Measurements from ENCODE around the gene SMARCAD1.

Gene SMARCAD1
- 36.6 to 46.0 (median 44.5) reads per million in 3 donors for total RNA-seq

DNA sequence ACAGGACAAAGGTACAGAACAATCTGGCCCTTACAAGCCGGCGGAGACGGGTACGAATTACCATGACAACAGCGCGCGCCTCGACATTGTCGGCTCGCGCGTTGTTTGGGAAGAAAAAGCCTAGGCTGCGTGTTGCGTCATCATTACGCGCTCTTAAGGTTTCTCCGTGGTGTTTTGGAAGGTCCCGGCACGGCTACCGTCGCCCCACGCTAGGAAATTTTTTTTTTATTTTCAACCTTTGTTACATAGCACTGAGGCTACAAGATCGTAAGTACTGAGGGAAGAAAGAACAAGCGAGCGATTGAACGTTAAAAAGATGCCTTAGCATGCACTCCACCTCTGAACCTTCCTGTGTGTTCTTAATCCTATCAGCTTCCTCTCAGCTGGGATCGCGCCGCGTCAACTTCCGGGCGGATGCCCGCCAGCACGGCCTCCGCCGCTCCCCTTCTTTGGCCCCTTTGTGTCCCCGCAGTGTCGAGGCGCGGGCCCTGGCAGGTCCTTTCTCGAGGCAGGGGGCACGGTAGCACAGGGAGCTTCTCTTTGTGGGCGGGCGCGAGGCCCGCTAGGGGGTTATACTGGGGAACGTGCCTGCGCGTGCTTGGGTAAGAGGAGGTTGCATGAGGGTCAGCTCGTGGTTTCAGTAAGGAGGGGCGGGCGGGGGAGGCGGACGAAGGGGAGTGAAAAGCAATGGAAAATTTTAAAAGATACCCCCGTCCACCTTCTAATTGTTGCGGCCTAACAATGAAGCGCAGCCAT, at the start of gene SMARCAD1:
SMARCAD1 (plus strand) TSS at position 397 of the 756 bp plus-strand sequence. CDS start 530 bp downstream, outside the sequence.
- Histone ChIP-seq H3K27ac (ENCODE audit: insufficient read depth, low read length, poor library complexity, severe bottlenecking) (peak within 1 kb of the TSS; percentile 88), H3K4me1 (ENCODE audit: control insufficient read depth, insufficient read depth, low read length, poor library complexity, severe bottlenecking) (no peaks in the 10 kb centered on the region), H3K4me3 (ENCODE audit: insufficient read depth, low read depth, low read length, poor library complexity, severe bottlenecking) (peak within 1 kb of the TSS; percentile 92), H3K36me3 (ENCODE audit: control insufficient read depth, insufficient read depth, low read length) (peaks cover 6% of the 10 kb centered on the region), H3K27me3 (replicated peaks; ENCODE audit: control insufficient read depth, insufficient read depth, low read length, poor library complexity, severe bottlenecking) (no peaks in the 10 kb centered on the region), H3K9me3 (ENCODE audit: control insufficient read depth, low read length) (no peaks in the 10 kb centered on the region)
- DNase-seq, result peak; percentile 66 to 79 (median 70)

GRCh38 chr4:94158883-94159282, 48.8 kb upstream of the SMARCAD1 start:
- no peak for DNase-seq
- no peaks in the 10 kb centered on the region for H3K36me3 ChIP-seq (ENCODE audit: control insufficient read depth, insufficient read depth, low read length)
- no peaks in the 10 kb centered on the region for H3K27me3 ChIP-seq (replicated peaks; ENCODE audit: control insufficient read depth, insufficient read depth, low read length, poor library complexity, severe bottlenecking)
- no peak overlapping the region for H3K4me3 ChIP-seq (ENCODE audit: insufficient read depth, low read depth, low read length, poor library complexity, severe bottlenecking)
- no peaks in the 10 kb centered on the region for H3K4me1 ChIP-seq (ENCODE audit: control insufficient read depth, insufficient read depth, low read length, poor library complexity, severe bottlenecking)
- H3K9me3 ChIP-seq (ENCODE audit: control insufficient read depth, low read length), result no peaks in the 10 kb centered on the region
- no peak overlapping the region for H3K27ac ChIP-seq (ENCODE audit: insufficient read depth, low read length, poor library complexity, severe bottlenecking)

DNA sequence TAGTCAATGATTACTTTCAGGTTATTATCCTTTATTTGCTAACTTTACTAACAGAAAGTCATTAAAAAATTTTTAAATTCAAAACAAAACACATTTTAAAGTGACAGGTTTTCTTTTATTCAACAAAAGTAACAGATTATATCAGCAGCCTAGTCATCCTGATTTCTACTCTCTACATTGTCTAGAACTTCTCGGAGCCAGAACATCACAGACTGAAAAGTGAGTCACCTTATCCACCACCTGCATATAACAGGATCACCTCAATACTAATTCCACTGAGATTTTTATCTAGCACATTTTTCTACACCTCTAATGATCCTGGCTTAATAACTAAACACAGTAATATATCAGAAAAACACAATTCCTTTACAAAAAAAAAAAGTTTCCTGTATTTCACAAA, 47.9 kb upstream of the SMARCAD1 start:
- DNase-seq, result no peak
- Histone ChIP-seq H3K27me3 (replicated peaks; ENCODE audit: control insufficient read depth, insufficient read depth, low read length, poor library complexity, severe bottlenecking) (no peaks in the 10 kb centered on the region), H3K9me3 (ENCODE audit: control insufficient read depth, low read length) (no peaks in the 10 kb centered on the region), H3K36me3 (ENCODE audit: control insufficient read depth, insufficient read depth, low read length) (no peaks in the 10 kb centered on the region), H3K4me3 (ENCODE audit: insufficient read depth, low read depth, low read length, poor library complexity, severe bottlenecking) (no peak overlapping the region), H3K4me1 (ENCODE audit: control insufficient read depth, insufficient read depth, low read length, poor library complexity, severe bottlenecking) (no peaks in the 10 kb centered on the region), H3K27ac (ENCODE audit: insufficient read depth, low read length, poor library complexity, severe bottlenecking) (no peak overlapping the region)

- DNase-seq, result no peak
- Histone ChIP-seq H3K27me3 (replicated peaks; ENCODE audit: control insufficient read depth, insufficient read depth, low read length, poor library complexity, severe bottlenecking) (no peaks in the 10 kb centered on the region), H3K4me3 (ENCODE audit: insufficient read depth, low read depth, low read length, poor library complexity, severe bottlenecking) (no peak overlapping the region), H3K27ac (ENCODE audit: insufficient read depth, low read length, poor library complexity, severe bottlenecking) (no peak overlapping the region), H3K4me1 (ENCODE audit: control insufficient read depth, insufficient read depth, low read length, poor library complexity, severe bottlenecking) (no peaks in the 10 kb centered on the region), H3K9me3 (ENCODE audit: control insufficient read depth, low read length) (no peaks in the 10 kb centered on the region), H3K36me3 (ENCODE audit: control insufficient read depth, insufficient read depth, low read length) (no peaks in the 10 kb centered on the region)
Measured at GRCh38 chr4:94160774-94161173, 46.9 kb upstream of the SMARCAD1 start.

DNA sequence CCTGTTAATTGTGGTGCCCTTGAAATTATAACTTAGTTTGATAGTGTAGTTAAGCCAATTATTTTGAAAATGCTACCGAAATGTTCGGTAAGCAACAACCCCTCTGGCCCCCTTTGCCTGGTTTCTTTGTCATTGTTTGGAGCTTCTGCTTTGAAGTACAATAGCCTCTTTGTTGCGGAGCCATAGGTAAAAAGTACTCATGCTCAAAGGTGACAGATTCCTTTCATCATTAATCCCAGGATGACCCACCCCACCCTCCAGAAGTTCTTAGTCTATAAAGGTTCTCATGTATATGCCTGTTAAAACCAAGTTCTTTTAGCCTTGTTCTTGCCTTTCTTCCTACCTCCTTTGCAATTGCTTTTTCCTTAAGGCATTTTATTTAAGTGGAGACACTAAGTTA, 42.4 kb upstream of the SMARCAD1 start:
- H3K27me3 ChIP-seq (replicated peaks; ENCODE audit: control insufficient read depth, insufficient read depth, low read length, poor library complexity, severe bottlenecking), result no peaks in the 10 kb centered on the region
- no peaks in the 10 kb centered on the region for H3K36me3 ChIP-seq (ENCODE audit: control insufficient read depth, insufficient read depth, low read length)
- H3K27ac ChIP-seq (ENCODE audit: insufficient read depth, low read length, poor library complexity, severe bottlenecking), result no peak overlapping the region
- no peaks in the 10 kb centered on the region for H3K4me1 ChIP-seq (ENCODE audit: control insufficient read depth, insufficient read depth, low read length, poor library complexity, severe bottlenecking)
- H3K9me3 ChIP-seq (ENCODE audit: control insufficient read depth, low read length), result no peaks in the 10 kb centered on the region
- no peak for DNase-seq
- H3K4me3 ChIP-seq (ENCODE audit: insufficient read depth, low read depth, low read length, poor library complexity, severe bottlenecking), result no peak overlapping the region

- H3K9me3 ChIP-seq (ENCODE audit: control insufficient read depth, low read length), result no peaks in the 10 kb centered on the region
- H3K4me1 ChIP-seq (ENCODE audit: control insufficient read depth, insufficient read depth, low read length, poor library complexity, severe bottlenecking), result no peaks in the 10 kb centered on the region
- no peak overlapping the region for H3K4me3 ChIP-seq (ENCODE audit: insufficient read depth, low read depth, low read length, poor library complexity, severe bottlenecking)
- no peak for DNase-seq
- H3K27me3 ChIP-seq (replicated peaks; ENCODE audit: control insufficient read depth, insufficient read depth, low read length, poor library complexity, severe bottlenecking), result no peaks in the 10 kb centered on the region
- H3K27ac ChIP-seq (ENCODE audit: insufficient read depth, low read length, poor library complexity, severe bottlenecking), result no peak overlapping the region
- H3K36me3 ChIP-seq (ENCODE audit: control insufficient read depth, insufficient read depth, low read length), result no peaks in the 10 kb centered on the region
Measured at GRCh38 chr4:94168321-94168720, 39.3 kb upstream of the SMARCAD1 start.

DNA sequence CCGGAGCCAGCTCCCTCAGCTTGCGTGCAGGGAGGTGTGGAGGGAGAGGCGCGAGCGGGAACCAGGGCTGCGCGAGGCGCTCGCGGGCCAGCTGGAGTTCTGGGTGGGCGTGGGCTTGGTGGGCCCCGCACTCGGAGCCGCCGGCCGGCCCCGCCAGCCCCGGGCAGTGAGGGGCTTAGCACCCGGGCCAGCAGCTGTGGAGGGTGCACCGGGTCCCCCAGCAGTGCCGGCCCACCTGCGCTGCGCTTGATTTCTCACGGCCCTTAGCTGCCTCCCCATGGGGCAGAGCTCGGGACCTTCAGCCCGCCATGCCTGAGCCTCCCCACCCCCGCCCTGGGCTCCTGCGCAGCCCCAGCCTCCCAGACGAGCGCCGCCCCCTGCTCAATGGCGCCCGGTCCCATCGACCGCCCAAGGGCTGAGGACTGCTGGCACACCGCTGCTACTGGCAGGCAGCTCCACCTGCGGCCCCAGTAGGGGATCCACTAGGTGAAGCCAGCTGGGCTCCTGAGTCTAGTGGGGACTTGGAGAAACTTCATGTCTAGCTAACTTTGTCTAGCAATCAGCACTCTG, 37.8 kb upstream of the SMARCAD1 start:
- no peaks in the 10 kb centered on the region for H3K36me3 ChIP-seq (ENCODE audit: control insufficient read depth, insufficient read depth, low read length)
- no peak overlapping the region for H3K4me3 ChIP-seq (ENCODE audit: insufficient read depth, low read depth, low read length, poor library complexity, severe bottlenecking)
- H3K4me1 ChIP-seq (ENCODE audit: control insufficient read depth, insufficient read depth, low read length, poor library complexity, severe bottlenecking), result no peaks in the 10 kb centered on the region
- no peak overlapping the region for H3K27ac ChIP-seq (ENCODE audit: insufficient read depth, low read length, poor library complexity, severe bottlenecking)
- no peaks in the 10 kb centered on the region for H3K9me3 ChIP-seq (ENCODE audit: control insufficient read depth, low read length)
- H3K27me3 ChIP-seq (replicated peaks; ENCODE audit: control insufficient read depth, insufficient read depth, low read length, poor library complexity, severe bottlenecking), result no peaks in the 10 kb centered on the region
- no peak for DNase-seq

DNA sequence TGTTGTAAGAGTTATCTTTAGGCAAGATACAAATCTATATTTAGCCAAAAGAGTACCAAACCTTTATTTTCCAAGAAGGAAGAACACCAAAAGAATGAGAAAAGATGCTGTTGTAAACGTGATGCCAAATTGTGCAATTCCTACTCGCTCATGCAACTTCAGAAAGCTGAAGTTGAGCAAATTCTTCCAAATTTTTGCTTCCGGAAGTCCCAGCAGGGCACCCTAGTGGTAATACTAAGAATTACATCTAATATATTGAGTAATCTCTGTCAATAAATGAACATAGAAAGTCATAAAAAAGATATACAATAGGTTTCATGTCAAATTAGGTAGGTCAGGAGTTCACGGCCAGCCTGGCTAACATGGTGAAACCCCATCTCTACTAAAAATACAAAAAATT, 36.0 kb upstream of the SMARCAD1 start:
- Histone ChIP-seq H3K27me3 (replicated peaks; ENCODE audit: control insufficient read depth, insufficient read depth, low read length, poor library complexity, severe bottlenecking) (no peaks in the 10 kb centered on the region), H3K9me3 (ENCODE audit: control insufficient read depth, low read length) (no peaks in the 10 kb centered on the region), H3K27ac (ENCODE audit: insufficient read depth, low read length, poor library complexity, severe bottlenecking) (no peak overlapping the region), H3K4me3 (ENCODE audit: insufficient read depth, low read depth, low read length, poor library complexity, severe bottlenecking) (no peak overlapping the region), H3K4me1 (ENCODE audit: control insufficient read depth, insufficient read depth, low read length, poor library complexity, severe bottlenecking) (no peaks in the 10 kb centered on the region), H3K36me3 (ENCODE audit: control insufficient read depth, insufficient read depth, low read length) (no peaks in the 10 kb centered on the region)
- DNase-seq, result no peak

GRCh38 chr4:94175553-94176261, 32.0 kb upstream of the SMARCAD1 start:
- Histone ChIP-seq H3K4me1 (ENCODE audit: control insufficient read depth, insufficient read depth, low read length, poor library complexity, severe bottlenecking) (no peaks in the 10 kb centered on the region), H3K9me3 (ENCODE audit: control insufficient read depth, low read length) (no peaks in the 10 kb centered on the region), H3K27ac (ENCODE audit: insufficient read depth, low read length, poor library complexity, severe bottlenecking) (no peak overlapping the region), H3K4me3 (ENCODE audit: insufficient read depth, low read depth, low read length, poor library complexity, severe bottlenecking) (no peak overlapping the region), H3K36me3 (ENCODE audit: control insufficient read depth, insufficient read depth, low read length) (no peaks in the 10 kb centered on the region), H3K27me3 (replicated peaks; ENCODE audit: control insufficient read depth, insufficient read depth, low read length, poor library complexity, severe bottlenecking) (no peaks in the 10 kb centered on the region)
- DNase-seq, result no peak

DNA sequence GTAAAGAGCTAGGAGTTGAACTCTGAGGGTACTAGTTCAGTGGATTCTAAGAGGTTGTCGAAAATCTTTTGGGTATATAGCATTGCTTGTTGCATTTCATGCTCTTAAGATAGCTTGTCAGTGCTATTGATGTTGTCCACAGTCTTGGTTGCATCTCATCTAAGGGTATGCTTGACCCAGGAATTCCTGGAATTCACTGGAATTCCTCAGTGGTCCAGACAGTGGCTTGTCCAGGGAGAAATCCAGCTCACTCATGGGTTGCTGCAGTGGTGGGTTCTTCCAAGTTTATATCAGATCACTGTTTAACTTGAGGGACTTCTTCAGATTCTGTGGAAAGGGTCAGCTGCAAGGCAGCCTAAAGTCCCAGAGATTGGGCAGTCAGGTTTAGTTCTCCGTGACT, 29.8 kb upstream of the SMARCAD1 start:
- Histone ChIP-seq H3K27me3 (replicated peaks; ENCODE audit: control insufficient read depth, insufficient read depth, low read length, poor library complexity, severe bottlenecking) (no peaks in the 10 kb centered on the region), H3K4me3 (ENCODE audit: insufficient read depth, low read depth, low read length, poor library complexity, severe bottlenecking) (no peak overlapping the region), H3K36me3 (ENCODE audit: control insufficient read depth, insufficient read depth, low read length) (no peaks in the 10 kb centered on the region), H3K27ac (ENCODE audit: insufficient read depth, low read length, poor library complexity, severe bottlenecking) (no peak overlapping the region), H3K4me1 (ENCODE audit: control insufficient read depth, insufficient read depth, low read length, poor library complexity, severe bottlenecking) (no peaks in the 10 kb centered on the region), H3K9me3 (ENCODE audit: control insufficient read depth, low read length) (no peaks in the 10 kb centered on the region)
- no peak for DNase-seq
